Sigmoid colon (tissue), 4 donors: ENCODE measurements around the gene RUNDC3A.

Source experiments
- EP300 ChIP-seq, 4 donors: sonication (generic); formaldehyde crosslinking; IDR thresholded peaks; one replicate each; pipeline ENCODE4 v1.6.1; 2017; ENCODE audit warnings: antibody characterized with exemption in 4 of 4
- POLR2A ChIP-seq, 2 donors: fragments of 450-650 bp; IDR thresholded peaks; one replicate each; pipeline ENCODE4 v1.6.1; 2016; ENCODE audit warnings: antibody characterized with exemption in 2 of 2, mild to moderate bottlenecking in 2 of 2, moderate library complexity in 2 of 2
- TF ChIP-seq, protein P1 (sequence below), 4 experiments: fragments of 450-650 bp in 3 of 4; fragments of 200-600 bp in 1 of 4; IDR thresholded peaks; one replicate each; pipeline ENCODE4 v1.5.1; 2016 to 2019; ENCODE audit warnings: antibody characterized with exemption in 4 of 4, mild to moderate bottlenecking in 3 of 4, moderate library complexity in 2 of 4

DNA sequence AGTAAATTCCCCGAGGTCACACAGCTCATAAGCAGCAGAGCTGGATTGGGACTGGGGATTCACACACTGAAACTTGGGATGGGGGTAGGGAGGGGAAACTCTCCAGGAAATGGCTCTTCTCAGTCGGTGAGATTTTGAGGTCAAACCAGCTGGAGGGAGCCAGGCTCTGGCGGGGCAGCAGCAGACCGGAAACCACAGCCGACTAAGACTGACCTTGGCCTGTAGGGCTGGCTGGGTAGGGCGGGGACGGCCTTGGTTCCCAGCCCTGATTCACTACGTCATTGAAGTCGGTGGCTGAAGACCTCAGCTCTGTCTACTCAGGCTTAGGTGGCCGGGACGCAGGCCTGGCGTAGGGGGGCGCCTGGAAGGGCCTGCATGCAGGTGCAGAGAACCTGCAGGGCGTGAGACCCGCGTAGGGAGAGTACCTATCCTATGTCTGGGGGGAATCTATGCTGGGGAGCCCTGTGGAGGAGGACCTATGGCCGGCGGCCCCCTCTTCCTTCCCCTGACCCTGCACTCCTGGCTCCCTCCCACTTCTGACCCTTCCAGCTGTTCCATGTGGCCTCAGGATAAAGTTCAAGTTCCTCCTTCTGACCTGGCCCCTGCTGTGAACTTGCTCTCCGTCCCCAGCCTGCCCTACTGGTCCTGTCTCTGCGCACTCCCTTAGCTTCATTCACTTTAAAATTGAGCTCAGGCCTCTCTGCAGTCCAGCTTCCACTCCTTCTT lies 28.6 kb upstream of the RUNDC3A start:
- TF ChIP-seq, protein P1, sequence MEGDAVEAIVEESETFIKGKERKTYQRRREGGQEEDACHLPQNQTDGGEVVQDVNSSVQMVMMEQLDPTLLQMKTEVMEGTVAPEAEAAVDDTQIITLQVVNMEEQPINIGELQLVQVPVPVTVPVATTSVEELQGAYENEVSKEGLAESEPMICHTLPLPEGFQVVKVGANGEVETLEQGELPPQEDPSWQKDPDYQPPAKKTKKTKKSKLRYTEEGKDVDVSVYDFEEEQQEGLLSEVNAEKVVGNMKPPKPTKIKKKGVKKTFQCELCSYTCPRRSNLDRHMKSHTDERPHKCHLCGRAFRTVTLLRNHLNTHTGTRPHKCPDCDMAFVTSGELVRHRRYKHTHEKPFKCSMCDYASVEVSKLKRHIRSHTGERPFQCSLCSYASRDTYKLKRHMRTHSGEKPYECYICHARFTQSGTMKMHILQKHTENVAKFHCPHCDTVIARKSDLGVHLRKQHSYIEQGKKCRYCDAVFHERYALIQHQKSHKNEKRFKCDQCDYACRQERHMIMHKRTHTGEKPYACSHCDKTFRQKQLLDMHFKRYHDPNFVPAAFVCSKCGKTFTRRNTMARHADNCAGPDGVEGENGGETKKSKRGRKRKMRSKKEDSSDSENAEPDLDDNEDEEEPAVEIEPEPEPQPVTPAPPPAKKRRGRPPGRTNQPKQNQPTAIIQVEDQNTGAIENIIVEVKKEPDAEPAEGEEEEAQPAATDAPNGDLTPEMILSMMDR (IDR thresholded peaks at IDR 0.05), result no peak
- no peak for TF ChIP-seq POLR2A (IDR thresholded peaks at IDR 0.05)
- no peak for TF ChIP-seq EP300 (IDR thresholded peaks at IDR 0.05)
